ENCODE measurements around the gene SORL1.

DNA sequence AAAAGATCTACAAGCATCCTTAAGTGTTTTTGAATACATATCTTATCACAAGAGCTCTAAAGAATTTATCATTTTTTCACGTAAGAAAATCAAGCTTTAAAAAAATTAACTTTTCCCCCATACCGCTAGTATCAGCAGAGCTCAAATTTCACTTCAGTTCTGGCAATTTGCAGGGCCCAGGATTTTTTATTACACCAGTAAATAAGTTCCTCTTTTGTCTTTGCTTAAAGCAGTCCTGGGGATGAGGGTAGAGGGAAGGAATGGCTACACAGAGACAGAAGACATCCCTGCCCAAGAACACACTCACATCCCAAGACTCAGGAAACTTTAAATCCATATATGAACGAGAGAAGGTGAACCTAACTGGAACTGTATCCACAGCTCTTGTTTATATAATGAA lies 22.6 kb upstream of the SORL1 start:
- TF ChIP-seq, protein P1, sequence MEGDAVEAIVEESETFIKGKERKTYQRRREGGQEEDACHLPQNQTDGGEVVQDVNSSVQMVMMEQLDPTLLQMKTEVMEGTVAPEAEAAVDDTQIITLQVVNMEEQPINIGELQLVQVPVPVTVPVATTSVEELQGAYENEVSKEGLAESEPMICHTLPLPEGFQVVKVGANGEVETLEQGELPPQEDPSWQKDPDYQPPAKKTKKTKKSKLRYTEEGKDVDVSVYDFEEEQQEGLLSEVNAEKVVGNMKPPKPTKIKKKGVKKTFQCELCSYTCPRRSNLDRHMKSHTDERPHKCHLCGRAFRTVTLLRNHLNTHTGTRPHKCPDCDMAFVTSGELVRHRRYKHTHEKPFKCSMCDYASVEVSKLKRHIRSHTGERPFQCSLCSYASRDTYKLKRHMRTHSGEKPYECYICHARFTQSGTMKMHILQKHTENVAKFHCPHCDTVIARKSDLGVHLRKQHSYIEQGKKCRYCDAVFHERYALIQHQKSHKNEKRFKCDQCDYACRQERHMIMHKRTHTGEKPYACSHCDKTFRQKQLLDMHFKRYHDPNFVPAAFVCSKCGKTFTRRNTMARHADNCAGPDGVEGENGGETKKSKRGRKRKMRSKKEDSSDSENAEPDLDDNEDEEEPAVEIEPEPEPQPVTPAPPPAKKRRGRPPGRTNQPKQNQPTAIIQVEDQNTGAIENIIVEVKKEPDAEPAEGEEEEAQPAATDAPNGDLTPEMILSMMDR (IDR thresholded peaks at IDR 0.05) = no peak
- TF ChIP-seq POLR2A (IDR thresholded peaks at IDR 0.05; ENCODE audit: low read depth) (no peak), POLR2AphosphoS5 (IDR thresholded peaks at IDR 0.05) (no peak), EP300 (IDR thresholded peaks at IDR 0.05) (no peak)
